Measurements from ENCODE around the gene ZNF304. TPM values are rescaled to one million over a fixed set of nuclear protein-coding genes. Genes with fewer than 3 reads are reported as not detected.

ZNF304 gene
- total RNA-seq (10.7 TPM), polyA plus RNA-seq (7.9 TPM)
- long read RNA-seq, donor 1, partial matches to known transcripts = 0 of 1 reads
- long read RNA-seq, donor 1, other reads (novel, unspliced or antisense) = 0 of 1 reads
- long read RNA-seq, donor 2, full-length matches to known transcripts = 5 of 5 reads
- long read RNA-seq, donor 2, partial matches to known transcripts = 0 of 5 reads
- long read RNA-seq, donor 2, other reads (novel, unspliced or antisense) = 0 of 5 reads
- long read RNA-seq, donor 3, full-length matches to known transcripts = 5 of 5 reads
- long read RNA-seq, donor 3, partial matches to known transcripts = 0 of 5 reads
- long read RNA-seq, donor 3, other reads (novel, unspliced or antisense) = 0 of 5 reads
- long read RNA-seq, donor 4, full-length matches to known transcripts = 2 of 2 reads
- long read RNA-seq, donor 4, partial matches to known transcripts = 0 of 2 reads
- long read RNA-seq, donor 4, other reads (novel, unspliced or antisense) = 0 of 2 reads
- long read RNA-seq, donor 5, full-length matches to known transcripts = 2 of 2 reads
- long read RNA-seq, donor 5, partial matches to known transcripts = 0 of 2 reads
- long read RNA-seq, donor 5, other reads (novel, unspliced or antisense) = 0 of 2 reads
- long read RNA-seq, donor 6, full-length matches to known transcripts = 2 of 2 reads
- long read RNA-seq, donor 6, partial matches to known transcripts = 0 of 2 reads
- long read RNA-seq, donor 6, other reads (novel, unspliced or antisense) = 0 of 2 reads
- long read RNA-seq, donor 7, full-length matches to known transcripts = 1 of 1 reads
- long read RNA-seq, donor 7, partial matches to known transcripts = 0 of 1 reads
- long read RNA-seq, donor 7, other reads (novel, unspliced or antisense) = 0 of 1 reads
- long read RNA-seq, donor 8 = 0 reads
- long read RNA-seq, donor 9 = 0 reads
- long read RNA-seq, donor 10 = 0 reads

DNA sequence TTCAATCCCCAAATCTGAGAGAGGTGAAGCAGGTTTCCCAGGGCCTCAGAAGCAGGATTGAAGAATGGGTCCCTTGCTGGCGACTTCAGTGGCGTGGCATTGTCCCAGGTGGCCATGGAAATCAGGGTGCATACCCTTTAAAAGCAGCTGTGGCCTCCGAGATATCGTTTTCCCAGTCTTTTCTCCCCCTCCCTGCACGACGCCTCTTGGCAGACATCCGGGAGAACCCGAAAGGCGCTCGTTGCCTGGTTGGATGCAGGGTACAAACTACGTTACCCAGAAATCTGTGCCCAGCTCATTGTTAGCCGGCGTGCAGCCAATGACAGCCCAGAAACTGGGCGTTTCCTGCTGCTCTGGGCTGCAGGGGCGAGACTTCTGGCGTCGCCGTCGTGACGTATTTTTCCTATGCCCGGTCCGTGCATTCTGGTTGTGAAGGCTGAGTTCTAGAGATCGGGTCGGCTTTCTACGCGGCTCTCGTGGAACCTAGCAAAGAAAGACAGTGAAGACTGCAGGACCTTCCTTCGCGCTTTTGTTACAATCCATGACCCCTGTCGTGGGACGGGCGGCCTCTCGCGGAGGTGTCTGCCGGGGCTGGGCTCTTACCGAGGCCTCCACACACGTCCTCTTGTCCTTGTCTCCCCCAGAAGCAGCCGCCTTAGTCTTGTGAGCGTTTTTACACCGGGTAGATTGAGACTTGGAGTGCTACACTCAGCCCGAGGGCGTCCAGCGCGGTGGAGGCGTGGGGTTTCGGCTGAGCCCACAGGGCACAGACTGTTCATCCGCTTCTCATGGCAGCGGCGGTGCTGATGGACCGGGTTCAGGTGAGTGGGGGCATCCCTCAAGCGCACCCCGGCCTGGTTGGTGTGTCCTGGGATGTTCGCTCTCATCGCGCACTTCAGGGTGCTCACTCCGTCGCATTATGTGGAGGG lies at the start of gene ZNF304:
Gene ZNF304 (plus strand): TSS at position 395 of the 929 bp plus-strand sequence. CDS start 394 bp downstream, at position 789.
- Histone ChIP-seq H3K36me3 (ENCODE audit: control insufficient read depth in 2 of 2, insufficient read depth in 2 of 2, low read length in 1 of 2) (peaks cover 18 to 23% of the 10 kb centered on the region in 2 donors), H3K27ac (ENCODE audit: low read depth in 1 of 2, low read length in 1 of 2) (peak within 1 kb of the TSS; percentile 73 to 81), H3K4me3 (ENCODE audit: low read length in 2 of 2) (peak within 1 kb of the TSS; percentile 83 to 95), H3K9me3 (ENCODE audit: control insufficient read depth in 2 of 2, insufficient read depth in 1 of 2, low read length in 1 of 2) (peaks cover 0 to 1% of the 10 kb centered on the region in 2 donors), H3K4me1 (ENCODE audit: control insufficient read depth in 2 of 2, insufficient read depth in 2 of 2, low read length in 2 of 2) (peaks cover 7 to 16% of the 10 kb centered on the region in 2 donors), H3K27me3 (ENCODE audit: control insufficient read depth in 2 of 2, insufficient read depth in 1 of 2, low read length in 1 of 2) (no peaks in the 10 kb centered on the region)
- DNase-seq (ENCODE audit: low read depth in 6 of 9, low spot score in 9 of 9) = peak; percentile 80 to 94 (median 86)
- WGBS = 3% methylated on average over 57 of the region's 57 CpGs

GRCh38 chr19:57302020-57302465 lies 49.0 kb upstream of the ZNF304 start:
- no peak overlapping the region for H3K4me3 ChIP-seq (ENCODE audit: low read length in 2 of 2)
- peaks cover 0 to 11% of the 10 kb centered on the region in 2 donors for H3K36me3 ChIP-seq (ENCODE audit: control insufficient read depth in 2 of 2, insufficient read depth in 2 of 2, low read length in 1 of 2)
- no peaks in the 10 kb centered on the region for H3K9me3 ChIP-seq (ENCODE audit: control insufficient read depth in 2 of 2, insufficient read depth in 1 of 2, low read length in 1 of 2)
- H3K4me1 ChIP-seq (ENCODE audit: control insufficient read depth in 2 of 2, insufficient read depth in 2 of 2, low read length in 2 of 2) = no peaks in the 10 kb centered on the region
- no peak for DNase-seq (ENCODE audit: low read depth in 6 of 9, low spot score in 9 of 9)
- WGBS = 98% methylated on average over 1 of the region's 1 CpG
- H3K27ac ChIP-seq (ENCODE audit: low read depth in 1 of 2, low read length in 1 of 2) = no peak overlapping the region
- H3K27me3 ChIP-seq (ENCODE audit: control insufficient read depth in 2 of 2, insufficient read depth in 1 of 2, low read length in 1 of 2) = no peaks in the 10 kb centered on the region

DNA sequence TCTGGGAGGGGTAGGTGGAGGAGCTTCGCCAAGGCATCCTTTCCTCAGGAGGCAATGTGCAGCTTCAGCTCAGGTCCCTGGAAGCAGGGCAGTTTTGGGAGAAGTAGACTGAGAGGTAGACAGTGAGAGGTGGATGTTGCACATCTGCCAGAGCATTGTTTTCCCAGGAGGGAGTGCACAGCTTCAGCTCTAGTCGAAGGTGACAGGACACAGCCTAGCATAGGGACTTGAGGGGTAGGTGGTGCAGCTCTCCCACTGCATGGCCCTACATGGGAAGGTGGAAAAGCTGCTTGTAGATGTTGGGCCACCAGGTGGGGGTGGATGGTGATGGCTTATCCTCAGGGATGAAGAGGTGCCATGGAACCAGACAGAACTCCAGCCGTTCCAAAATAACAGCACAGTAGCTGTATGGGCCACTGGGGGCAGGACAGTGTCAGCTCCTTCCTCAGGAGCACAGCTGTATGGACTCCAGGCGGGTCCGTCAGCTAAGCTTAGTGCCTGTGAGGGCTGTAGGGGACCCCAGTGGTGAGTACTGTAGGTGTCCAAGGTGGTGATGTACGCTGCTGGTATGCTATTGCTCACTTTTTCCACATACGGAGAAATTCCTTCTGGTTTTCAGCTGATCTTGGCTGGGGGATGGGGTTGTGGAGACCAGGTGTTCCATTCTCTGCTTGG lies 48.2 kb upstream of the ZNF304 start:
- 98% methylated on average over 7 of the region's 7 CpGs for WGBS
- H3K36me3 ChIP-seq (ENCODE audit: control insufficient read depth in 2 of 2, insufficient read depth in 2 of 2, low read length in 1 of 2) = peaks cover 0 to 11% of the 10 kb centered on the region in 2 donors

DNA sequence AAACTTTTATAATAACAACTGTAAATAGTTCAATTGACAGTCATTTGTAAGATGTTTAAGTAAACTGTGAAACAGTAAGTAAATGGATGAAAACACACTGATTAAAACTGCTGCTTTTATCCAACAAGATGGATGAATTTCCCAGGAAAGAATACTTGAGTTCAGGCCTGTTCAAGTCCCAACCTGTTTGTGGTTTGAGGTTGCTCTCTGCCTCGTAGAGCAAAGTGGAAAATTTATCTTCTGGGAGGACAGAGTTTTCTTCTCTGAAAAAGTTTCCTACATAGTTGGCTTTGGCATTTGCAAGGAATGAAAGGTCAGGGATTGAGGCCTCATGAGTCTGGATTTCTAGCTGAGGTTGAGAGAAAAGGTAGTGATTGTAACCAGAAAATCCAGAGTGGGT lies 46.0 kb upstream of the ZNF304 start:
- no peaks in the 10 kb centered on the region for H3K4me1 ChIP-seq (ENCODE audit: control insufficient read depth in 2 of 2, insufficient read depth in 2 of 2, low read length in 2 of 2)
- 71% methylated on average over 1 of the region's 1 CpG for WGBS
- H3K27ac ChIP-seq (ENCODE audit: low read depth in 1 of 2, low read length in 1 of 2) = no peak overlapping the region
- no peaks in the 10 kb centered on the region for H3K9me3 ChIP-seq (ENCODE audit: control insufficient read depth in 2 of 2, insufficient read depth in 1 of 2, low read length in 1 of 2)
- DNase-seq (ENCODE audit: low read depth in 6 of 9, low spot score in 9 of 9) = no peak
- H3K27me3 ChIP-seq (ENCODE audit: control insufficient read depth in 2 of 2, insufficient read depth in 1 of 2, low read length in 1 of 2) = no peaks in the 10 kb centered on the region
- H3K36me3 ChIP-seq (ENCODE audit: control insufficient read depth in 2 of 2, insufficient read depth in 2 of 2, low read length in 1 of 2) = peaks cover 0 to 6% of the 10 kb centered on the region in 2 donors
- no peak overlapping the region for H3K4me3 ChIP-seq (ENCODE audit: low read length in 2 of 2)

More for the DNA sequence above, 48.2 kb upstream of the ZNF304 start:
- H3K27me3 ChIP-seq (ENCODE audit: control insufficient read depth in 2 of 2, insufficient read depth in 1 of 2, low read length in 1 of 2) = no peaks in the 10 kb centered on the region
- DNase-seq (ENCODE audit: low read depth in 6 of 9, low spot score in 9 of 9) = no peak
- no peak overlapping the region for H3K27ac ChIP-seq (ENCODE audit: low read depth in 1 of 2, low read length in 1 of 2)
- H3K4me1 ChIP-seq (ENCODE audit: control insufficient read depth in 2 of 2, insufficient read depth in 2 of 2, low read length in 2 of 2) = no peaks in the 10 kb centered on the region
- no peaks in the 10 kb centered on the region for H3K9me3 ChIP-seq (ENCODE audit: control insufficient read depth in 2 of 2, insufficient read depth in 1 of 2, low read length in 1 of 2)
- no peak overlapping the region for H3K4me3 ChIP-seq (ENCODE audit: low read length in 2 of 2)

DNA sequence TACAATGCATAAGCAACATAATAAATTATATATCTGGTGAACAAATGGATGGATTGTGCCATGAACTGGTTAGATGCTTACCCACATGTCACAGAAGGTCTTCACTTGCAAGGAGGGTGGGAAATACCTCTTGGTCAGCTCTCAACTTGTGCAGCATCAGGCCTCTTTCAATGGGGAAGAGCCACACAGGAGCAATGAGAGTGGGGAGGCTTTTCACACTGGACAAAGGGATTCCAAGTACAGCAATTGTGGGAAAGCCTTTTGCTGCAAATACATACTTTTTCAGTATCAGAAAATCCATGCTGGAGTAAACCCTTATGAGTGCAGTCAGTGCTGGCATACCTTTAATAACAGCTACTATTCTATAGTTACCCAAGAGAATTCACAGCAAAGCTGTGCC lies 42.6 kb upstream of the ZNF304 start:
- H3K36me3 ChIP-seq (ENCODE audit: control insufficient read depth in 2 of 2, insufficient read depth in 2 of 2, low read length in 1 of 2) = peaks cover 0 to 2% of the 10 kb centered on the region in 2 donors
- H3K27me3 ChIP-seq (ENCODE audit: control insufficient read depth in 2 of 2, insufficient read depth in 1 of 2, low read length in 1 of 2) = no peaks in the 10 kb centered on the region
- no peak for DNase-seq (ENCODE audit: low read depth in 6 of 9, low spot score in 9 of 9)
- no peaks in the 10 kb centered on the region for H3K4me1 ChIP-seq (ENCODE audit: control insufficient read depth in 2 of 2, insufficient read depth in 2 of 2, low read length in 2 of 2)
- no peaks in the 10 kb centered on the region for H3K9me3 ChIP-seq (ENCODE audit: control insufficient read depth in 2 of 2, insufficient read depth in 1 of 2, low read length in 1 of 2)
- no peak overlapping the region for H3K4me3 ChIP-seq (ENCODE audit: low read length in 2 of 2)
- H3K27ac ChIP-seq (ENCODE audit: low read depth in 1 of 2, low read length in 1 of 2) = no peak overlapping the region

GRCh38 chr19:57310792-57311191 lies 40.3 kb upstream of the ZNF304 start:
- WGBS = 93% methylated on average over 2 of the region's 2 CpGs
- H3K4me1 ChIP-seq (ENCODE audit: control insufficient read depth in 2 of 2, insufficient read depth in 2 of 2, low read length in 2 of 2) = no peaks in the 10 kb centered on the region
- no peak overlapping the region for H3K27ac ChIP-seq (ENCODE audit: low read depth in 1 of 2, low read length in 1 of 2)

GRCh38 chr19:57314146-57314545 lies 36.9 kb upstream of the ZNF304 start:
- Histone ChIP-seq H3K9me3 (ENCODE audit: control insufficient read depth in 2 of 2, insufficient read depth in 1 of 2, low read length in 1 of 2) (no peaks in the 10 kb centered on the region), H3K36me3 (ENCODE audit: control insufficient read depth in 2 of 2, insufficient read depth in 2 of 2, low read length in 1 of 2) (no peaks in the 10 kb centered on the region), H3K4me3 (ENCODE audit: low read length in 2 of 2) (no peak overlapping the region), H3K27ac (ENCODE audit: low read depth in 1 of 2, low read length in 1 of 2) (no peak overlapping the region), H3K27me3 (ENCODE audit: control insufficient read depth in 2 of 2, insufficient read depth in 1 of 2, low read length in 1 of 2) (peaks cover 19 to 35% of the 10 kb centered on the region in 2 donors), H3K4me1 (ENCODE audit: control insufficient read depth in 2 of 2, insufficient read depth in 2 of 2, low read length in 2 of 2) (no peaks in the 10 kb centered on the region)
- no peak for DNase-seq (ENCODE audit: low read depth in 6 of 9, low spot score in 9 of 9)
- WGBS = 86% methylated on average over 4 of the region's 4 CpGs

More at GRCh38 chr19:57310792-57311191, 40.3 kb upstream of the ZNF304 start:
- no peak for DNase-seq (ENCODE audit: low read depth in 6 of 9, low spot score in 9 of 9)
- Histone ChIP-seq H3K9me3 (ENCODE audit: control insufficient read depth in 2 of 2, insufficient read depth in 1 of 2, low read length in 1 of 2) (no peaks in the 10 kb centered on the region), H3K27me3 (ENCODE audit: control insufficient read depth in 2 of 2, insufficient read depth in 1 of 2, low read length in 1 of 2) (peaks cover 0 to 6% of the 10 kb centered on the region in 2 donors), H3K4me3 (ENCODE audit: low read length in 2 of 2) (no peak overlapping the region), H3K36me3 (ENCODE audit: control insufficient read depth in 2 of 2, insufficient read depth in 2 of 2, low read length in 1 of 2) (no peaks in the 10 kb centered on the region)

DNA sequence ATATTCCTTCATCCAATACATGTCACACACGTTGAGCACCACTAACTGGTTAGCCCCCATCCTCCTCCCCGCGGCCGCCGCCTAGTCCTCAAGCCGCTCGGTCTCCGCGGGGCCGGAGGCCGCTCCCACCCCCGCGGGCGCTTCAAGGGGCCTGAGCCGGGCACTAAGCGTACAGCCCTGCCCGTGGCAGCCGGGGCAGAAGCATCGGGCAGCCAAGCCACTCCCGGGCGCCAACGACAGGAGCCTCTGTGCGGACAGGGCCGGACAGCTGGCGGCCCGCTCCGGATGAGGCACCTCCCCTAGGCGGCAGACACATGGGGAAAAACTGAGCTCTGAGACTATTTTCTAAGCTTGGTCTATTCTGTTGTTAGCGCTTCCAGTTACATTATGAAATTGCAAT lies 33.6 kb upstream of the ZNF304 start:
- H3K4me3 ChIP-seq (ENCODE audit: low read length in 2 of 2) = no peak overlapping the region
- H3K27ac ChIP-seq (ENCODE audit: low read depth in 1 of 2, low read length in 1 of 2) = no peak overlapping the region
- no peaks in the 10 kb centered on the region for H3K9me3 ChIP-seq (ENCODE audit: control insufficient read depth in 2 of 2, insufficient read depth in 1 of 2, low read length in 1 of 2)
- no peaks in the 10 kb centered on the region for H3K36me3 ChIP-seq (ENCODE audit: control insufficient read depth in 2 of 2, insufficient read depth in 2 of 2, low read length in 1 of 2)
- H3K4me1 ChIP-seq (ENCODE audit: control insufficient read depth in 2 of 2, insufficient read depth in 2 of 2, low read length in 2 of 2) = peaks cover 14 to 18% of the 10 kb centered on the region in 2 donors
- peaks cover 19 to 35% of the 10 kb centered on the region in 2 donors for H3K27me3 ChIP-seq (ENCODE audit: control insufficient read depth in 2 of 2, insufficient read depth in 1 of 2, low read length in 1 of 2)
- no peak for DNase-seq (ENCODE audit: low read depth in 6 of 9, low spot score in 9 of 9)
- 19% methylated on average over 29 of the region's 29 CpGs for WGBS
